ENCODE results near the gene COL4A4.

The COL4A4 gene

DNA sequence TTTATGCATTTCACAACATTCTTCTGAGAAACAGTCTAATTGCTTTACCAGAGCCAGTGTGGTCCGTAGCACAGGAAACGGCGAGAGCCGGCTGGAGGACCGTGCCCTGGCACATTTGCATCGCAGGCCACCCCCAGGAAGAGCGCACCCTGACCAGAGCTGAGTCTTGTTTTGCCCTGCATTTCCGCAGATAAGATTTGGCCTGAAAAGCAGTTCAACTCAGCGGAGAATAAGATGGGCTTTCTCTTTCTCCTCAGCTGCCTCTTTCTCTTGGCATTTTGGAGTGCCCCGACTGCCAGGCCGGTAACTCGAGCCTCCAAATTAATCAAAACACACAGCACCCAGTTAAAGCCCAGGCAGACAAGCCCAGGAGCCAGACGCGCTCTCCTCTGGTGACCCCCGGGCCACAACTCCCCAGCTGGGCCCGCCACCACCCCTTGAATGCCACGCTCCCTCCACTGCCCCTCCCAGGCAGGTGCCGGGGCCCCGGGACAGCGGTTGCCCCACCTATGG lies 464 bp downstream of the COL4A4 start:
- FAIRE-seq (no peak), DNase-seq (ENCODE audit: insufficient read length, low spot score) (no peak)

- FAIRE-seq (no peak), DNase-seq (ENCODE audit: insufficient read length, low spot score) (no peak)
These were observed 2.1 kb downstream of the COL4A4 start for GRCh38 chr2:227161947-227162346.

- DNase-seq (ENCODE audit: insufficient read length, low spot score) (no peak), FAIRE-seq (no peak)
These were observed 3.8 kb downstream of the COL4A4 start for GRCh38 chr2:227160164-227160563.

DNA sequence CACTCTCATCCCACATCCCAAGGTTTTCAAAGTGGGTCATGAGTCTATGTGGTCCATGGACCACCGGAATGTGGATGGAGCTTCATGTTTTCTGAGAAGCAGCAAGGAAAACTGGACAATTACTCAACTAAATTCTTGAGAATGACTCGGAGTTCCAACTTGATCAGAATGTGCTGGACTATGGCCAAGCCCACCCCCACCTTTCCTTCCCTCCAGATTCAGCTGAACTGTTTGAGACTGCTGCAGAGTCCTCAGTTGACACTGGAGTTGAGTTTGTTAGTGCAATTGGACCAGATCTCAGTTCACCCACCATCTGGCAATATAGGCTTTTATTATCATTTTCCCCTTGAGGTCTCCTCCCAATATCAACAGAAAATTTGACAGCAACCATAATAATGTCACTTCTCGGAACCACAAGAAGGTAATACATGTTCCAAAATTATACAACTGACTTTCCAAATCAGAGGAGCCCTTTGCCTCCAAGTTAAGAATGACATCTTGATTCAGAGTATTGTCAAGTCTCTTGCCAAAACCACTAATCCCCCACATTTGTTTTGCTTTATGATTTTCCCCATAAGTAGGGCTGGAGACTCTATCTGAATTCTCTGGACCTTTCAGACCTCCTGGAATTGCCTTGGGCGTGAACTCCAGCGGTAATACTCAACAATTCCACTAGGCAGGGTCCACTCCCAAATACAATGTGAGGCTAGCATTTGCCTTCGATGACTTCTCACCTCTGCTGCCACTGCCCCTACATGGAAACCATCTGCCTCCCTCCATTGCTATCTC lies 8.8 kb downstream of the COL4A4 start:
- no peak for FAIRE-seq
- no peak for DNase-seq (ENCODE audit: insufficient read length, low spot score)

DNA sequence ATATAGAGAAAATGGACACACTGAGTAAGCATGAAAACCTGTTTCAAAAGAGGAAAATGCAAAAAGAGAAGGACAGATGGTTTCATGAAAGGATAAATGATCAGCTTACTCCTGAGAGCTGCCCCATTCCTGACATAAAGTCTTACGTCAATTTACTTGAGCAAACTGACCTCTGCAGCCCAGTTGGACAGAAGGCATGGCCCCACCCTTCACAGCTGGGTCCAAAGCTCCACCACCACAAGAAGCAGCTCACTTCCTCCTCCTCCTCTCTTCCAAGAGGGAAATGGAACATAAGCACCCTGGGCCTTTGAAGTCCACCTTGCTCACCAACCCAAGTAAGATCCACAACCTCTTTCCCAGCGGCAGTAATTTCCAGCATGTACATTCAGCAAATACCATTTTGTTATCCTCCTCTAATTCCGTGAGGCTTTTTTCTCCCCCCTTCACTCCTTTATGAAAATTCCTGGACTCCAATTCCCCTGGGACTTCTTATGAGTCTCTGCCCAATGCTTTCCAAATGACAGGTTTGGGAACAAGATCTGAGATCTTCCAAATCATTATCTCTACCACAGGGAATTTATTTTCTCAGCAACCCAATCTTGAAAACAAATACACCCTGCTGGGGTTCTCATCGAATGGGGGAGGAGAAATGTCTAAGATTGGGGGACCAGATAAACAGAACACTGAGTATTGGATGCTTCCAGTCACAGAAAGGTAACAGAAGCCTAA lies 10.1 kb downstream of the COL4A4 start:
- no peak for DNase-seq (ENCODE audit: insufficient read length, low spot score)
- no peak for FAIRE-seq

- FAIRE-seq = no peak
- DNase-seq (ENCODE audit: insufficient read length, low spot score) = no peak
These were observed 10.7 kb downstream of the COL4A4 start for GRCh38 chr2:227153307-227153706.

- FAIRE-seq (no peak), DNase-seq (ENCODE audit: insufficient read length, low spot score) (no peak)
These were observed 11.8 kb downstream of the COL4A4 start for GRCh38 chr2:227152093-227152766.

DNA sequence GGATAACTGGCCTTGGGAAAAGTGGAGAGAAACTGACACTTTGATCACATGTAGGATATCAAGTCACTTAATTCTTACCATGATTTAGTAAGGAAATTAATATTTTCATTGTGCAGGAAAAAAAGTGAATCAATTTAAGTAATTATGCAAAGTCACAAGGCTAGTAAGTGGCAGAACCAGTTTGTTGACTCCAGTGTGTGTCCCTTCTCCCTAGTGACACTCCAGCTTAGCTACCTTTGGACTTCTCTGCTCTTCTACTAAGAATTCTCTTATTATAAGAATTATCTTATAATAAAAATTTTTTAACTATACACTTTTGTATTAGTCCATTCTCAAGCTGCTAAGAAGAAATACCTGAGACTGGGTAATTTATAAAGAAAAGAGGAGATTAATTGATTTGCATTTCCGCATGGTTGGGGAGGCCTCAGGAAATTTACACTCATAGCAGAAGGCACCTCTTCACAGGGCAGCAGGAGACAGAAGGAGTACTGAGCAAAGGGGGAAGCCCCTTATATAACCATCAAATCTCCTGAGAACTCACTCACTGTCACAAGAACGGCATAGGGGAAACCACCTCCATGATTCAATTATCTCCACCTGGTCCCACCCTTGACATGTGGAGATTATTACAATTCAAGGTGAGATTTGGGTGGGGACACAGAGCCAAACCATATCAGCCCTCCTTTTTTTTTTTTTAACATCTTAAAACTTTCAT lies 13.6 kb downstream of the COL4A4 start:
- no peak for FAIRE-seq

DNA sequence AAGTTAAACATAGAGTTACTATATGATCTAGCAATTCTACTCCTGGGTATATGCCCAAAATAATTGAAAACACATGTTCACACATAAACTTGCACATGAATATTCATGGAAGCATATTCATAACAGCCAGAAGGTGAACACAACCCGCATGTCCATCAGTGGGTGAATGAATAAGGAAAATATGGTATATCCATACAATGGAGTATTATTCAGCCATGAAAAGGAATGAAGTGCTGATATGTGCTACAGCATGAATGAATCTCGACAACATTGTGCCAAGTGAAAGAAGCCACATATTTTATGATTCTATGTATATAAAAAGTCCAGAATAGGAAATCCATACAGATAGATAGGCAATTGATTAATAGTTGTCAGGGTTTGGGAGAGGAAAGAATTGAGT lies 15.9 kb downstream of the COL4A4 start:
- FAIRE-seq = no peak
- DNase-seq (ENCODE audit: insufficient read length, low spot score) = no peak

More for the DNA sequence above, 13.6 kb downstream of the COL4A4 start:
- DNase-seq (ENCODE audit: insufficient read length, low spot score) = no peak

DNA sequence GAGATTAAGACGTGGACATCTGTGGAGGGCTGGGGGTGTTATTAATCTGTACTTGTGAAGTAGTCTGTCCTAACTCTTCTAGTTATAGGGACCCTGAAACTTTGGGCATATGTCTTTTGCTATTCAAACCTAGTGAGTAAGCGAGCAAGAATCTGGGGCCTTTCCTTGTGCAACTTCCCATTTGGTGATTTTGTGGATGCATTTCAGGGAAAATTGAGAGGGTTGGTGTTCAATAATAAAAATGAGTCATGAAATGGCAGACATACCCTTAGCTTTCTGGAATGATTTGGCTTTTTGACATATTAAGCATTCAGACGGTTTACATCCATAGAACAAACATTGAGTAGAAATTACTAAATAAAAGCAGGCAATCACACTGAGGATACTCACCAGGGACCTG lies 17.0 kb downstream of the COL4A4 start:
- no peak for FAIRE-seq
- no peak for DNase-seq (ENCODE audit: insufficient read length, low spot score)

GRCh38 chr2:227146456-227146855 lies 17.5 kb downstream of the COL4A4 start:
- DNase-seq (ENCODE audit: insufficient read length, low spot score) (no peak), FAIRE-seq (no peak)

DNA sequence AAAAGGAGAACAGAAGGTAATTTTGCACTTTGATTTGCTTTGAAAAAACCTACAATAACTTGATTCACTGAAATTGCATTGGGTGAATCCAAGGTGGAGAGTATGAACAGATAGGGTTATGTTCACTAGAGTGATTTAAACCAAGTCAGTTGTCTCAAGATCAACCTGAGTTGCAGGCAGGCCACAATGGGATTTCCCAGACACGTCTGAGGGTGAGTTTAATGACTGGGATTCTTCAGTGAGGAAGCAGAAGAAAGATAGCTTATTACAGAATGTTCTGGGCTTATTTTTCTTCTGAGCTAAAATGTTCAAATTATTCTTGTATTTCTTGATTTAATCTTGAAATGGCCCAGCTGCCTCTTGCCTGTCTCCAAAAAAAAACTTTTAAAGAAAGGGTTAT lies 20.1 kb downstream of the COL4A4 start:
- DNase-seq (ENCODE audit: insufficient read length, low spot score) (no peak), FAIRE-seq (no peak)

- FAIRE-seq (no peak), DNase-seq (ENCODE audit: insufficient read length, low spot score) (no peak)
These were observed 22.7 kb downstream of the COL4A4 start for GRCh38 chr2:227141301-227141700.

DNA sequence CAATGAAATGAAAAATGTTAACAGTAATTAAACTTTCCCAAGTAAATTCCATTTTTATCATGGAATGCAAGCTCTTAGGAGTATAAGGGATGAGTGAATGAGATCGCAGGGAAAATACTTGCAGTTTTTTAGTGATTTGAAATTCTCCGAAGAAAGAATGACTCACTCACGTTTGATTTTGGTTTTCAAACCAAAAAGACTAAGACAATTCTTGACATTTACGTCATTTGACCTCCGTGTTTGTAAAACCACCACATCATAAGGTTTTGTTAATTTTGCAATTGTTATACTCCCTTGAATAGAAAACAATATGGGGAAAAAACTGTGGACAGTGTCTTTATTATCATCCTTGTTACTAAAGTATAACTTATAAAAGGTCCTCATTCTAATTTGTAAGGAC lies 29.4 kb downstream of the COL4A4 start:
- DNase-seq (ENCODE audit: insufficient read length, low spot score) (no peak), FAIRE-seq (no peak)

- DNase-seq (ENCODE audit: insufficient read length, low spot score) = no peak
- no peak for FAIRE-seq
These were observed 31.0 kb downstream of the COL4A4 start for GRCh38 chr2:227132986-227133385.

- no peak for FAIRE-seq
- no peak for DNase-seq (ENCODE audit: insufficient read length, low spot score)
These were observed 33.4 kb downstream of the COL4A4 start for GRCh38 chr2:227130636-227131035.

- DNase-seq (ENCODE audit: insufficient read length, low spot score) = no peak
- FAIRE-seq = no peak
These were observed 36.8 kb downstream of the COL4A4 start for GRCh38 chr2:227127201-227127600.

DNA sequence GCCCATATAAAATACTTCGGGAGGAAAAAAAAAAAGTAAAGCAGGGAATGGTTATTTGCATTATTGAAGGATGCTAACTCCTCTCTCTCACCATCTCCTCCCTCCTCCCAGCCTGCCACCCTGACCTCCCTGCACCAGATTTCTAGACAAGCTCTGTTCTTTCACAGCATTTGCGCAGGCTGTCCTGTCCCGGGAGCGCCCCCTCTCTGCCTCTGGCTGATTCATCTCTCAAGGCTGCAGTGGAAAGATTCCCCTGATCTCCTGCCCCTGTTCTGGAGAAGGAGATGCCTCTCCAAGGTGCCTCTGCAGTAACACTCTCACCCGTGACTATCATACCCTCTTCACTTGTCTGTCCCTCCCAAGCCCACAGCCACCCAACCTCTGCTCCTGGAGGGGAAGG lies 38.5 kb downstream of the COL4A4 start:
- no peak for DNase-seq (ENCODE audit: insufficient read length, low spot score)
- FAIRE-seq = no peak

DNA sequence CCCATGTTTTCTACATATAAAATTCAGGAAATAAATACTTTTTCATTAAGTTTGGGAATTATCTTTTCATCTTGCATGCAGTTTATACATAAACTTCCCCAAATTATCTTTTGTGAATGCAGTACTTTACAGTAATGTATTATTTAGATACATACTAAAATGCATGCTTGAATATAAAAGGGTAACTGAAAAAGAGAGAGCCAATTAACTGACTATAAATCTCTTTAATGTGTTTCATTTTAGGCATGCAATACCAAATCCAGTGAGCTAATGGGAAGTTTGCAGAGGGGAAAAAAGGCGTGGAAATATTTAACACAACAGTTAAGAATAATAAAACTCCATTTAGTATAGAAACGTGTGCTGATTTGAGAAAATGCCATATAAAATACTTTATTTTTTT lies 39.2 kb downstream of the COL4A4 start:
- DNase-seq (ENCODE audit: insufficient read length, low spot score) (no peak), FAIRE-seq (no peak)

- FAIRE-seq = no peak
- DNase-seq (ENCODE audit: insufficient read length, low spot score) = no peak
These were observed 40.3 kb downstream of the COL4A4 start for GRCh38 chr2:227123697-227124096.

DNA sequence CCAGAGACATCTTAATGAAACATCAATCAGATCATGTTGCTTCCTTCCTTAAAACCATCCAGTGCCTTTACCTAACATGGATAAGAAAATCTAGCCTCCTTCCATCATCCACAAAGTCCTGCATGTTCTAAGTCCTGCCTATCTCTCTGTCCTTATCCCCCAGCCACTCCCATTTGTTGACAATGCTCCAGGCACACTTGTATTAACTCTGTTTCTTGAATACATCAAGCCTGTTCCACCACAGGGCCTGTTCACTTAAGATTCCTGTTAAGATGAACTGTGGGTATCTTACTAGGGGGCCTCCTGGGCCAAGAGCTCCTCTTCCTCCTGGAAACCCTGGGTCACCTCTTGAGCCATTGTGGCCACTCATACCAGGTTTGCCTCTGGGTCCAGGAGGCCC lies 45.7 kb downstream of the COL4A4 start:
- FAIRE-seq = no peak
- no peak for DNase-seq (ENCODE audit: insufficient read length, low spot score)
